ENCODE results near the gene WDR62.
"Not testable (repeated sequence)": the region's sequence is repeated elsewhere in the genome, so short reads cannot be mapped to it uniquely, and the experiment has no call there.

Gene WDR62

GRCh38 chr19:36113894-36114720 lies 59.4 kb downstream of the WDR62 start:
- FAIRE-seq = no peak

- FAIRE-seq = no peak
These were observed 60.2 kb downstream of the WDR62 start, which contains the start of gene POLR2I for GRCh38 chr19:36114721-36115452. TSS of gene POLR2I (minus strand) at chr19:36114875. CDS start at chr19:36114856, 19 bp downstream.

- no peak for FAIRE-seq
These were observed 61.0 kb downstream of the WDR62 start, which contains the start of gene TBCB for GRCh38 chr19:36115453-36116343. TSS of gene TBCB (plus strand) at chr19:36115468. CDS start at chr19:36115561, 93 bp downstream.

- FAIRE-seq = no peak
These were observed 61.6 kb downstream of the WDR62 start for GRCh38 chr19:36116344-36116637.

GRCh38 chr19:36120092-36120983 lies 65.6 kb downstream of the WDR62 start:
- no peak for FAIRE-seq

- no peak for FAIRE-seq
These were observed 66.3 kb downstream of the WDR62 start for GRCh38 chr19:36120984-36121358.

- no peak for FAIRE-seq
These were observed 66.9 kb downstream of the WDR62 start for GRCh38 chr19:36121486-36122124.

GRCh38 chr19:36125557-36125956 lies 70.9 kb downstream of the WDR62 start:
- no peak for FAIRE-seq

- FAIRE-seq = no peak
These were observed 73.7 kb downstream of the WDR62 start for GRCh38 chr19:36128392-36128736.

GRCh38 chr19:36131221-36131620 lies 76.5 kb downstream of the WDR62 start:
- not testable (repeated sequence) for FAIRE-seq

- FAIRE-seq = not testable (repeated sequence)
These were observed 80.2 kb downstream of the WDR62 start for GRCh38 chr19:36134867-36135266.

GRCh38 chr19:36136964-36137686 lies 82.4 kb downstream of the WDR62 start:
- FAIRE-seq = no peak

- no peak for FAIRE-seq
These were observed 84.4 kb downstream of the WDR62 start for GRCh38 chr19:36139120-36139472.

GRCh38 chr19:36139473-36140303 lies 85.0 kb downstream of the WDR62 start, which contains the start of gene CAPNS1:
TSS of gene CAPNS1 (plus strand) at chr19:36140066. CDS start at chr19:36141012, 946 bp downstream.
- no peak for FAIRE-seq

GRCh38 chr19:36140304-36141038 lies 85.8 kb downstream of the WDR62 start:
- no peak for FAIRE-seq

- FAIRE-seq = no peak
These were observed 86.6 kb downstream of the WDR62 start for GRCh38 chr19:36141039-36141927.

GRCh38 chr19:36142046-36142445 lies 87.3 kb downstream of the WDR62 start:
- FAIRE-seq = no peak

- FAIRE-seq = no peak
These were observed 87.8 kb downstream of the WDR62 start for GRCh38 chr19:36142496-36142895.

Measured in islet of Langerhans (tissue), 1 donor.